GM12878 (cell line): Measurements from ENCODE around the gene SLC10A1. TPM values are rescaled to one million over a fixed set of nuclear protein-coding genes. Genes with fewer than 3 reads are reported as not detected.

Experiments
- BCL11A ChIP-seq: IDR thresholded peaks from 2 replicates; pipeline ENCODE4 v1.6.1; 2011; ENCODE audit warnings: low read depth, low read length
- CEBPZ ChIP-seq: fragments of 150-350 bp; IDR thresholded peaks from 2 replicates; pipeline ENCODE4 v1.6.1; 2016; ENCODE audit warnings: low read depth, low read length
- CREB1 ChIP-seq: IDR thresholded peaks from 2 replicates; pipeline ENCODE4 v1.6.1; 2012; ENCODE audit warnings: low read depth, mild to moderate bottlenecking, inconsistent platforms
- DPF2 ChIP-seq: fragments of 450-650 bp; IDR thresholded peaks from 2 replicates; pipeline ENCODE4 v1.6.1; 2017; ENCODE audit warnings: mild to moderate bottlenecking
- IKZF1 ChIP-seq: fragments of 450-650 bp; conservative IDR thresholded peaks from 2 replicates; pipeline ENCODE4 v1.6.1; 2017; ENCODE audit warnings: antibody characterized with exemption, mild to moderate bottlenecking
- IRF4 ChIP-seq: IDR thresholded peaks from 2 replicates; pipeline ENCODE4 v1.6.1; 2011; ENCODE audit warnings: low read depth, low read length
- MEF2B ChIP-seq: fragments of 450-650 bp; IDR thresholded peaks from 2 replicates; pipeline ENCODE4 v1.6.1; 2018; ENCODE audit warnings: mild to moderate bottlenecking, moderate library complexity; ENCODE audit not compliant: partially characterized antibody, poor library complexity, severe bottlenecking
- NFIC ChIP-seq: IDR thresholded peaks from 2 replicates; pipeline ENCODE4 v1.6.1; 2012; ENCODE audit warnings: low read depth, mild to moderate bottlenecking, inconsistent platforms, low read length, moderate library complexity
- PAX5 ChIP-seq: IDR thresholded peaks from 2 replicates; pipeline ENCODE4 v1.6.1; 2011; ENCODE audit warnings: low read depth, low read length, borderline replicate concordance
- POLR2AphosphoS5 ChIP-seq: IDR thresholded peaks from 2 replicates; pipeline ENCODE4 v1.6.1; 2011; ENCODE audit warnings: mild to moderate bottlenecking, low read length, inconsistent platforms
- RB1 ChIP-seq: fragments of 450-650 bp; formaldehyde crosslinking; IDR thresholded peaks from 2 replicates; pipeline ENCODE4 v1.6.1; 2017; ENCODE audit warnings: mild to moderate bottlenecking, borderline replicate concordance
- RUNX3 ChIP-seq: IDR thresholded peaks from 2 replicates; pipeline ENCODE4 v1.6.1; 2012; ENCODE audit warnings: low read length, inconsistent platforms
- SP1 ChIP-seq: IDR thresholded peaks from one replicate; pipeline ENCODE4 v1.6.1; 2011; ENCODE audit warnings: low read depth, low read length
- SUZ12 ChIP-seq: fragments of 200-600 bp; sonication (generic); IDR thresholded peaks from one replicate; pipeline ENCODE4 v1.6.1; 2018; ENCODE audit warnings: antibody characterized with exemption, mild to moderate bottlenecking; ENCODE audit not compliant: unreplicated experiment
- TAF1 ChIP-seq: IDR thresholded peaks from 2 replicates; pipeline ENCODE4 v1.6.1; 2011; ENCODE audit warnings: mild to moderate bottlenecking, low read depth, low read length, borderline replicate concordance
- ZNF24 ChIP-seq: fragments of 450-650 bp; IDR thresholded peaks from 2 replicates; pipeline ENCODE4 v1.6.1; 2017; ENCODE audit warnings: antibody characterized with exemption, mild to moderate bottlenecking
- polyA plus RNA-seq, 11 experiments: library from polyadenylated mRNA; depleted of rRNA in 4 of 11; unstranded in 6 of 11; stranded (reverse) in 5 of 11; fragments of >200 nt; fragmentation: Nextera tagmentation in 4 of 11; fragmentation: Illumina TruSeq in 1 of 11; extraction: Ambion mirVana in 4 of 11; extraction: Trizol in 1 of 11; gene quantifications; 1 replicate in 1 of 11; 2 replicates in 10 of 11; pipeline versions ENCODE4 v1.2.1 to v1.2.3, GENCODE V29; 2011 to 2016; ENCODE audit warnings: inconsistent platforms in 2 of 11, missing spikeins in 2 of 11, low read depth in 1 of 11
- total RNA-seq, 4 experiments: library from RNA; depleted of rRNA in 3 of 4; stranded (reverse); fragments of >200 nt in 3 of 4; fragmentation: Illumina TruSeq in 1 of 4; extraction: Trizol in 1 of 4; gene quantifications; 2 replicates each; pipeline versions ENCODE4 v1.2.1 to v1.2.3, GENCODE V29; 2013 to 2021
- TF ChIP-seq, protein P1 (sequence below): IDR thresholded peaks from 2 replicates; pipeline ENCODE4 v1.6.1; 2012; ENCODE audit warnings: low read length, inconsistent platforms
- TF ChIP-seq, protein P2 (sequence below): fragments of 450-650 bp; IDR thresholded peaks from 2 replicates; pipeline ENCODE4 v1.6.1; 2017; ENCODE audit warnings: mild to moderate bottlenecking, moderate library complexity

Gene SLC10A1
- total and polyA plus RNA-seq, 10 of the 15 experiments (the other 5 are each of a cell fraction or from before 2014, with no cell fraction given) = 0.15 to 0.16 TPM; not detected in 8

GRCh38 chr14:69766984-69767368 is 30.1 kb downstream of the SLC10A1 start, which contains the start of gene SRSF5 (continued):
- TF ChIP-seq, protein P1, sequence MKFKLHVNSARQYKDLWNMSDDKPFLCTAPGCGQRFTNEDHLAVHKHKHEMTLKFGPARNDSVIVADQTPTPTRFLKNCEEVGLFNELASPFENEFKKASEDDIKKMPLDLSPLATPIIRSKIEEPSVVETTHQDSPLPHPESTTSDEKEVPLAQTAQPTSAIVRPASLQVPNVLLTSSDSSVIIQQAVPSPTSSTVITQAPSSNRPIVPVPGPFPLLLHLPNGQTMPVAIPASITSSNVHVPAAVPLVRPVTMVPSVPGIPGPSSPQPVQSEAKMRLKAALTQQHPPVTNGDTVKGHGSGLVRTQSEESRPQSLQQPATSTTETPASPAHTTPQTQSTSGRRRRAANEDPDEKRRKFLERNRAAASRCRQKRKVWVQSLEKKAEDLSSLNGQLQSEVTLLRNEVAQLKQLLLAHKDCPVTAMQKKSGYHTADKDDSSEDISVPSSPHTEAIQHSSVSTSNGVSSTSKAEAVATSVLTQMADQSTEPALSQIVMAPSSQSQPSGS = peak; percentile 18; the same call in 1 of the 2 replicates
- TF ChIP-seq CREB1 (peak; percentile 97), IKZF1 (peak; percentile 86), TAF1 (peak; percentile 92), CEBPZ (no peak; the same call in 1 of the 2 replicates), RUNX3 (no peak; the same call in 1 of the 2 replicates), ZNF24 (0 out of 2 replicates have a peak, but pooled peaks have one; percentile 11), SUZ12 (no peak), POLR2AphosphoS5 (peak; percentile 100), RB1 (no peak), PAX5 (peak; percentile 22; the same call in 1 of the 2 replicates), SP1 (peak; percentile 69), NFIC (peak; percentile 35; the same call in 1 of the 2 replicates), MEF2B (peak; percentile 36), IRF4 (0 out of 2 replicates have a peak, but pooled peaks have one; percentile 33), BCL11A (0 out of 2 replicates have a peak, but pooled peaks have one; percentile 10), DPF2 (no peak)
- TF ChIP-seq, protein P2, sequence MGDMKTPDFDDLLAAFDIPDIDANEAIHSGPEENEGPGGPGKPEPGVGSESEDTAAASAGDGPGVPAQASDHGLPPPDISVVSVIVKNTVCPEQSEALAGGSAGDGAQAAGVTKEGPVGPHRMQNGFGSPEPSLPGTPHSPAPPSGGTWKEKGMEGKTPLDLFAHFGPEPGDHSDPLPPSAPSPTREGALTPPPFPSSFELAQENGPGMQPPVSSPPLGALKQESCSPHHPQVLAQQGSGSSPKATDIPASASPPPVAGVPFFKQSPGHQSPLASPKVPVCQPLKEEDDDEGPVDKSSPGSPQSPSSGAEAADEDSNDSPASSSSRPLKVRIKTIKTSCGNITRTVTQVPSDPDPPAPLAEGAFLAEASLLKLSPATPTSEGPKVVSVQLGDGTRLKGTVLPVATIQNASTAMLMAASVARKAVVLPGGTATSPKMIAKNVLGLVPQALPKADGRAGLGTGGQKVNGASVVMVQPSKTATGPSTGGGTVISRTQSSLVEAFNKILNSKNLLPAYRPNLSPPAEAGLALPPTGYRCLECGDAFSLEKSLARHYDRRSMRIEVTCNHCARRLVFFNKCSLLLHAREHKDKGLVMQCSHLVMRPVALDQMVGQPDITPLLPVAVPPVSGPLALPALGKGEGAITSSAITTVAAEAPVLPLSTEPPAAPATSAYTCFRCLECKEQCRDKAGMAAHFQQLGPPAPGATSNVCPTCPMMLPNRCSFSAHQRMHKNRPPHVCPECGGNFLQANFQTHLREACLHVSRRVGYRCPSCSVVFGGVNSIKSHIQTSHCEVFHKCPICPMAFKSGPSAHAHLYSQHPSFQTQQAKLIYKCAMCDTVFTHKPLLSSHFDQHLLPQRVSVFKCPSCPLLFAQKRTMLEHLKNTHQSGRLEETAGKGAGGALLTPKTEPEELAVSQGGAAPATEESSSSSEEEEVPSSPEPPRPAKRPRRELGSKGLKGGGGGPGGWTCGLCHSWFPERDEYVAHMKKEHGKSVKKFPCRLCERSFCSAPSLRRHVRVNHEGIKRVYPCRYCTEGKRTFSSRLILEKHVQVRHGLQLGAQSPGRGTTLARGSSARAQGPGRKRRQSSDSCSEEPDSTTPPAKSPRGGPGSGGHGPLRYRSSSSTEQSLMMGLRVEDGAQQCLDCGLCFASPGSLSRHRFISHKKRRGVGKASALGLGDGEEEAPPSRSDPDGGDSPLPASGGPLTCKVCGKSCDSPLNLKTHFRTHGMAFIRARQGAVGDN = peak; percentile 92
